GM21390 (cell line): ENCODE data around the gene LEKR1.

ENCODE experiments used
- ATAC-seq: cut with Tn5 transposase; IDR thresholded peaks from one replicate; pipeline ENCODE4 v1.9.1; 2021; ENCODE audit not compliant: unreplicated experiment

Gene LEKR1

GRCh38 chr3:157078131-157078810, 252.1 kb downstream of the LEKR1 start:
- no peak for ATAC-seq

DNA sequence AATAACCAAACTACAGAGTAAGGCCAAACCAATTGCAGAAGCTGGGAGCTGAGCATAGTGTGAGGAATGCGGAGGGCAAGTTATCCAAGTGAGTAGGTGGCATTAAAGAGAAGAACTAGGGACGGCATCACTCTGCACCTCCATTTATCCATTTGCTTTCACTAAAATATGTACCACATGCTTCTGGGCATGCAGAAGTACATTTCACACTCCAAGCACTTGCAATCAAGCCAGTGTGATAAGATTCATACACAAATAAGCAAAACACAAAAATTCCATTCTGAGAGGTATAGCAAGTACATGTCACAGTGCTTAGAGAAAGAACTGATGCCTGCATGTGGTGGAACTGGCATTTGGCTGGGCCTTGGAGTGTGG, 252.6 kb downstream of the LEKR1 start:
- ATAC-seq = no peak

DNA sequence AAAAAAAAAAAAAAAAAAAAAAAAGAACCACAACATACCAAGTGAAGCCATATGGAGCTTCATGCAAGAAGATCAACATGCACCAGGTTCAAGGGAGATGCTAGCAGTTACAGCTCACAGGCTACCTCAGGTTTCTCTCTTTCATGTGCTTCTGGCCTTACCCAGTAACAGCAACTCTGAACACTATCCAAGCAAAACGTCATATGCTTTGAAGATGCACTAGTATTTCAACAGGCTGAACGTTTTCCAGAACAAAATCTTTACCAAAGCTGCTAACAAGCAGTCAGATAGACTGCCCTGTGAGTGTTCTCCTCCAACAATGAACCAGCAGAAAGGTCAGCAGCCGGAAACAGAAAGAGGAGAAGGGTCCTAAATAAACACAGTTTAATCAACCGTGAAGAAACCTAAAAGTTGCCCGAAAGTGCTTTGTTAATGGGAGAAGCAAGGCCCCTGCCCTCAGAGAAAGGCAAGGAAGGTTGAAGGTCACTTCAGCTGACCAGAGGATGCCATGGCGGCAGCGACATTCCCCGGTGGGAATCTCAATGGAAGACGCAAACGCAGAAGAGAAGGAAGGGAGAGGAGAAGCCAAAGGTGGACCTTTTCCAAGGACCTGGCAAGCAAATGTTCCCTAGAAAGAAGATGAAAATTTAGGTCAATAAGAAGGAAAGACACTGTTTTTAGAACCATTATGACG, 253.7 kb downstream of the LEKR1 start:
- ATAC-seq = no peak

DNA sequence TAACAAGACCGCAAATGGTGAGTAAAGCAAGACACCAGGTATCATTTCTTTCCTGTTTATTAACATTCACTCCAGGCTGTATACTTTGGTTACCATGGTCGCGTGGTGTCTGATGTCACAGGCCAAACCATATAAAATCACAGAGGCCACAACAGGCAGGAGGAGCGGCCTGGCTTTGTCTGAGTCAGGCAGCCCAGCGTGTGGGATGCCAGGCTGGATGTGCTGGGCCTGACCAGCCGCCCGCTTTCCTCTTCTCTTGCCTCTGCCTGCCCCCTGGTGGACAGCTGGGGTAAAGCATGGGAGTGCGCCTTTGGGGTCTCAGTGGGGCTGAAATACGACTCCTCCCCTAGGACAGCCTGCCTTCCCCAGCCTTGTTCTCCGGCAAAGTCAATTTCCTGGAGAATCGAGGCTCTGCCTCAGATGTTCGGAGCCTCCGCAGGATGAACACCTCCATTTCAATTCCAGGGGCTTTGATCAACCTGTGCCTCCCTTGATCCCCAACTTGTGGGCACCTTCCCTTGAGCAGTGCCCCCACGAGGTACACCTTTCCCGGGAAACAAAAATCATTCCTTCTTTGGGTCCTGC, 255.6 kb downstream of the LEKR1 start:
- ATAC-seq = peak; percentile 77

DNA sequence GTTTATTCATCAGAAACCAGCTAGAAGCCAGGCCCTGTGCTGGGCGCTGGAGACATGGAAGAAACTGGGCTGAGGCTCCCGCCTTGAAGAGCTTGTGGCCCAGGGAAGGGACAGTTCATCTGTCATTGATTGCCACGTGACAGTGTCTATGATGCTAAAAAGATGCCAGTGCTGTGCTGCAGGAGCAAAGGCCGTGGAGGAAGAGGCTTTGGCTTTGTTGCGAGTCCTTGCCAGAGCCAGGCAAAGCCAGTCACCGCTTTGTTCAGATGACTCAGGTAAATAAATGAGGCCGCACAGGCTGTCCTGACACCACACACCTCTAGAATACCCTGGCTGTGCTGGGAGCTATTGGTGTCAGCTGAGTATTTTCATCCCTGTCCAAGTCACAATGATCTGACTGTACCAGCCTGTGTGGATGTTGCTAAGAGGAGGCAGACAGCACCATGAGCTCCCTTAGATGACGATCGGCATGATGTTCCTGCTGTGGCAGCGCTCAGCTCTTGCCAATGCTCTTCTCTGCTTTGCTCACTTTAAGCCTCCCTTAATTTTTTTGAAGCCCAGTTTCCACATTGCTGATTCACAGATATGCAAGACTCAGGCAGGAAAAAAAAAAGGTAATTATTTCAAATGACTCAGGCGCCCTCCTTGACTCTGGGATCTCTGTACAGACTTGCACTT, 256.3 kb downstream of the LEKR1 start:
- ATAC-seq = no peak

DNA sequence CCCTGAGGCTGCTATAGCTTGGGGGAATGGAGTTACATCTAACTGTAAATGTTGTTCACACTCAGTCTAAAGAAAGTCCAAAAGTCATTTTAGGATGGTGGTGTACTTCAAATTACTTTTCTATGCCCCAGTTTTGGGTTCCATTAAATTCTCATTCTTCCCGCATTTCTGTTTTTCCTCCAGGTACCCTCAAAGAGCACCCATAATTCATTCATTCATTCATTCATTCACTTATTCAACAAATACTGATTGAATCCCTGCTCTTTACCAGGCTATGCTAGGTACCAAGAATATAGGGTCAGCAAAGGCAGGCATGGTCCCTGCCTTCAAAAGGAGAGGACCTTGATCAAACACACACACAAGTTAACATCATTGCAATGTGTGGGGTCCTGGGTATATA, 257.7 kb downstream of the LEKR1 start:
- no peak for ATAC-seq

GRCh38 chr3:157086060-157086750, 260.1 kb downstream of the LEKR1 start:
- ATAC-seq = no peak

DNA sequence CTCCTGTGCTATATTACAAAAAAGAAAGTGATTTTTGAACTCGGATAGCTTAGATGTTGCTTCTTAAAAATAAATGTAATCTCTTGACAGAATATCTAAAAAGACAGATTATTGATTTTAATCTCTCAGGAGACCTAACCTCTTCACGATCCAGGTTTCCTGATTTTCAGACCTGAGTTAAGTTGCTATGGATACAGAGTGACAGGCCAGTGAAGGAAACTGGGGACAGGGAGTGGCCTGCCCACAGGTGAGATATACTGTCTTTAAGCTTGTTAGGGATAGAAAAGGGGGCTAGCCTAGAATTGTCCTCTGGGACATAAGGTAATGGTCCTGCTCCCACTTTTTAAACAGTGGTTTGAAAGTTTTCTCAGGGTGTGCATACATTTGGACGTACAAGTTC, 260.6 kb downstream of the LEKR1 start:
- ATAC-seq = no peak

- ATAC-seq = no peak
Measured at GRCh38 chr3:157087373-157087772, 261.2 kb downstream of the LEKR1 start.

GRCh38 chr3:157087780-157088600, 261.8 kb downstream of the LEKR1 start:
- ATAC-seq = no peak

DNA sequence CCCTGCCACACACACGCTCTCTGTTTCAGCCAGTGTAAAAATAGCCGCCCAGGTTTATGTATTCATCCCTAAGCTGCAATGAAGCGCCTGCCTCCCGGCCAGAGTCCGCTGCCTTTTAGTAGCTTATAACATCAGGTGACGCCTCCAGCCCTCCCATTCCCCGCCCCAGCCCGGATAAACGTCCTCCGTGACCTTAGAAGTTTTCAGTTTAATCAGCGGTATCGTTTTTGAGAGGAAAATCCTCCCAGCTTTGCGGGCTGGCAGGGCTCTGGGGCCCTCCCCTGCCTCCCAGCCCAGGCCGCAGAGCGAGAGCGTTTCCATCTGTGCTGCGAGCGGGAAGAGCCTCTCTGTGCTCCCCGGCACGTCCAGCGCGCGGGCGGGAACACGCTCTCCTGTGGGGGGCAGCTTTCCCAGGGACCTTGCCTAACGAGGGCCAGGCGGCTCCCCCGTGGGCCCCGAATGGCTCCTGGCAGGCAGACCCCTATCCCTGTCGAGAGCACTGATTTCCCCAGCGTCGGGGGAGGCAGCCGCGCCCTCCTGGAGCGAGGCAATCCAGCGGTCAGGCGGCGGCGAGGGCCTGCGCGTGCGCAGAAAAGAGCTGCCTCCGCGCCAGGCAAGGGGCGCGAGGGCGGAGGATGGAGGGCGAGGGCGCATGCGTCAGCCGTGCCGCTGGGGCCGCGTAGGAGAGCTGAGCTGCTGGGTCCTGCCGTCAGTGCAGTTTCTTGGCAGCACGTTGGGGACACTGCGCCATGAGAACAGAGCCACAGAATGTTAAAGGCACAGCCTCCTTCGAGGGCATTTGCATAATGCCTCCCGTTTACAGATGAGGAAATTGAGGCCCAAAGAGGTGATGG, 262.7 kb downstream of the LEKR1 start:
- ATAC-seq = peak; percentile 72

DNA sequence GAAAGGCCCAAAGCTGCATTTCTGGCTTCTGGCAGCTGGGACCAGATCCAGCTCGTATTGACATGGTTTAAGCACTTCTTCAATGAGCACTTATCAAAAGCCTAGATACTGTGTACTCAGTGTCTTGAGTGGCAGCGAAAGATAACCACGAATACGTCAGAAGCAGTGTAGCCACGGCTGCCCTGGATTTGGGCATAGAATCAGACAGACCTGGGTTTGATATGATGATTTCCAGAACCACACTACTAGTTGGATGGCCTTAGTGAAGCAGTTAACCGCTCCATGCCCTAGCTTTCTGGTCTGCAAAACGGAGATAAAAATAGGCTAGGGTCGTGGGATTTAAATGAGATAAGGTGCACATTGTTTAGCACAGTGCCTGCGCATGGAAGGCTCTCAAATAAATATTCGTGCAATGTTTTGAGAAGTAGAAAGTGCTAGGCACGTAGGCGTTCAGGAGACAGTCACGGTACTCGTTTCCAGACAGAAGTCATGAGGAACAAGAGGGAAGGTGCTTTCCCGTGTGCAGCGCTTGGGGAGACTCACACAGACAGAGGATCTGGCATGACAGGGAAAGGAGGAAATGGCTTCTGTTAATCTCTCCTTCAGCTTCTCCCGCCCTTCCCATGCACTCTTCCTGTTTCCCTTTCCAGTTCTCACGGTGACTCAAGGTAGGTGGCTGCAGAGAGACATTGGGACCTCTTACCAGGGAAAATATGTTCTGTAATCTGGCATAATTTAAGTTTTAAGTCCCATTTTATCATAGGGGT, 263.5 kb downstream of the LEKR1 start:
- ATAC-seq = peak; percentile 15

GRCh38 chr3:157091083-157091833, 265.1 kb downstream of the LEKR1 start:
- no peak for ATAC-seq

DNA sequence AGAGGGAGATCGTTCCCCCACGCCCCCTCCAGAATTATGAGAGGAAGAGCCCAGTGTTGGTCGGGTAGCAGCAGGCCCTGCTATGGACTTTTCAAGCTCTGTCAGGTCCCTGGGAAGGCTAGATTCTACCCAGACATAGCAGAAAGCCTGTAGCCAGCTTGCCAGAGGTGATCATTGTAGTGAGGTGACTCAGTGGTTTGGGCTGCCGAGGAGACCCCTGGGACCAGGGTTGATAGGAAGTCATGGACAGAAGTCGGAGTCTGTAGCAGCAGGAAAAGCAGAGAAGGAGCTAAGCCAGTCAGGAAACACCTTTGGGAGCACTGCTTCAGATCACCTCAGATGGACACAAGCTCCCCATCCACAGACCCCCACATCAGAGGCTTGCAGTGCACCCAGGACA, 266.1 kb downstream of the LEKR1 start:
- no peak for ATAC-seq

- ATAC-seq = no peak
Measured at GRCh38 chr3:157093096-157093495, 266.9 kb downstream of the LEKR1 start.

- no peak for ATAC-seq
Measured at GRCh38 chr3:157094301-157094700, 268.1 kb downstream of the LEKR1 start.

DNA sequence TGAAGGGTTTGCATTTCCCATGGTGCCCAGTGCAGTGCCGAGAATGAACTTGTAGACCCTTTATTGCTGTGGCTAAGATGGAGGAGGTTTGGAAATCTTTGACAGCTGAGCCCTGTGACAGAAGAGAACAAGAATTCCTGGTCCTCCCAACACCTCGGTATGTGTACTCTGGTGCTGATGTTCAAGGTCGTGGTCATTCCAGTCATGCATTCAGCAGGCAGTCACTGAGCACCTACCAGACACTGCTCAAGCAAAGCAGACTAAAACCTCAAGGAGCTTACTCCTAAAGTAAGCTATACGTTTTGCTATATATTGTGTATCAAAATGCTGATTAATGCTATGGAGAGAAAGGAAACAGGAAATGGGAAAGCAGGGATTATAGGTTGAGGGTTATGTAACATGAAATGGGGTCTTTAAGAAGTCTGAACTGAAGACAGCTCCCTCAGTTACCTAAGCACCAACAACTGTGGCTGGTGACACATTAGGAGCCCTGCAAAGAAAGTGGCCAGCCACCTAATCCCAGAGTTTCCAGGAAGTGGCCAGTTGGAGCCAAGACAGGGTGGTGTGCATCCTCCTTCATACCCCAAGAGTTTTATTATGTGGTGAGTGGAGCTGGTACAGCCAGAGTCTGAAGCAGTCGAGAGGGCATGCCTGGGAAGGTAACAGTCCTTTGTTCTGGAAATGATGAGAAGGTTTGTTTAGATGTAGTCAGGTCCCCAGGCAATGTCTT, 268.8 kb downstream of the LEKR1 start:
- no peak for ATAC-seq
